NCI-H524 (cell line): ENCODE results near the gene YPEL3.

Experiments
- DNase-seq, 2 experiments: peaks; one replicate each; lab custom pipeline; 2025; lab: John Stamatoyannopoulos, UW

YPEL3 gene

DNA sequence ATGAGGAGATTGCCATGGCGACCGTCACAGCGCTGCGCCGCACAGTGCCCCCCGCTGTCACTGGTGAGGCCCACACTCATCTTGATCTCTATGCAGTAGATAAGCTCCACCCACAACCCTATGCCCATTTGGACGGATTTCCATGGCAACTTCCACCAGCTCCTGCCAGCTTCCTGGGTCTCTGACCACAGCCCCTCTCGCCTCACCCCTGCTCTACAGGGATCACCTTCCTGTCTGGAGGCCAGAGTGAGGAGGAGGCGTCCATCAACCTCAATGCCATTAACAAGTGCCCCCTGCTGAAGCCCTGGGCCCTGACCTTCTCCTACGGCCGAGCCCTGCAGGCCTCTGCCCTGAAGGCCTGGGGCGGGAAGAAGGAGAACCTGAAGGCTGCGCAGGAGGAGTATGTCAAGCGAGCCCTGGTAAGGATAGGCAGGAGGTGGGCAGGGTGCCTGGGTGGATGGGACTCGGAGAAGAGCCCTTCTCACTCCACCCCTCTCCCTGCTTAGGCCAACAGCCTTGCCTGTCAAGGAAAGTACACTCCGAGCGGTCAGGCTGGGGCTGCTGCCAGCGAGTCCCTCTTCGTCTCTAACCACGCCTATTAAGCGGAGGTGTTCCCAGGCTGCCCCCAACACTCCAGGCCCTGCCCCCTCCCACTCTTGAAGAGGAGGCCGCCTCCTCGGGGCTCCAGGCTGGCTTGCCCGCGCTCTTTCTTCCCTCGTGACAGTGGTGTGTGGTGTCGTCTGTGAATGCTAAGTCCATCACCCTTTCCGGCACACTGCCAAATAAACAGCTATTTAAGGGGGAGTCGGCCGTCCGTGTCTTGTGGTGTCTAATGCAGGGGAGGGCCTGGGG, 26.2 kb downstream of the YPEL3 start:
- no peak for DNase-seq

DNA sequence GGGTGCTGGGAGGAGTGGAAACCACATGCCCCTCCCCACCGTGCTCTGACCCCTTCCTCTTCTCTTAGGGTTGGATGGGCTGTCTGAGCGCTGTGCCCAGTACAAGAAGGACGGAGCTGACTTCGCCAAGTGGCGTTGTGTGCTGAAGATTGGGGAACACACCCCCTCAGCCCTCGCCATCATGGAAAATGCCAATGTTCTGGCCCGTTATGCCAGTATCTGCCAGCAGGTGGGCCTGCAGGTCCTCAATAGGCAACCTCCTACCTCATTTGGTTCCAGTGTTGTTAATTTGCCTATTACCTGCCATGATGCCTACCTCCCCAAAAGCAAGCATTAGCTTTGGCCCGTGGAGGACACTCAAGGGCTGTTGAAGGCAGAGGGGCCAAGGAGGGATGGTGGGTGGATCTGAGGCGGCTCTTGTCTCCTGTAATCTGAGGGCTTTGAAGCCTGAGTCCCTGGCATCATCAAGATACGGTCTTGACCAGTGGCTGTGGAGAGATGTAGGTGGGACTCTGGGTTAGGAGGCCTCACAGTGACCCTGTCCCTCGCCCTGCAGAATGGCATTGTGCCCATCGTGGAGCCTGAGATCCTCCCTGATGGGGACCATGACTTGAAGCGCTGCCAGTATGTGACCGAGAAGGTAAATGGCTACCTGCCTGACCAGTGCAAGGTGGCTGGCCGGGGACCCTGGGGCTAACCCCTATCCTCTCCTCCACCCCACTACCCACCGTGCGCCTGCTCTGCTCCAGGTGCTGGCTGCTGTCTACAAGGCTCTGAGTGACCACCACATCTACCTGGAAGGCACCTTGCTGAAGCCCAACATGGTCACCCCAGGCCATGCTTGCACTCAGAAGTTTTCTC, 27.0 kb downstream of the YPEL3 start:
- DNase-seq: peak in 1 of 2 experiments; percentile 35

DNA sequence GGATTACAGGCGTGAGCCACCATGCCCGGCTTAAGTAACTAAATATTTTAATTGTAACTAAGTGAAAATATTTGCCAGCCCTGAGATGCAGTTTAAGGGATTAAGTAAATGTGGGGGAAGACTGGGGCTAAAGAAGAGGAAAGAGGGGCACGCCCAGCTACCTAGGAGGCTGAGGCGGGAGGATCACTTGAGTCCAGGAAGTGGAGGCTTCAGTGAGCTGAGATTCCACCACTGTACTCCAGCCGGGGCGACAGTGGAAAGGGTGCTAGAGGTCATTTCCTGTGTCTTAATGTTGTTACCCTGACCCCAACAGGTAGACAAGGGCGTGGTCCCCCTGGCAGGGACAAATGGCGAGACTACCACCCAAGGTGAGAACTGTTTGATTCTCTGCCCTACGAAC, 27.7 kb downstream of the YPEL3 start:
- DNase-seq: no peak

DNA sequence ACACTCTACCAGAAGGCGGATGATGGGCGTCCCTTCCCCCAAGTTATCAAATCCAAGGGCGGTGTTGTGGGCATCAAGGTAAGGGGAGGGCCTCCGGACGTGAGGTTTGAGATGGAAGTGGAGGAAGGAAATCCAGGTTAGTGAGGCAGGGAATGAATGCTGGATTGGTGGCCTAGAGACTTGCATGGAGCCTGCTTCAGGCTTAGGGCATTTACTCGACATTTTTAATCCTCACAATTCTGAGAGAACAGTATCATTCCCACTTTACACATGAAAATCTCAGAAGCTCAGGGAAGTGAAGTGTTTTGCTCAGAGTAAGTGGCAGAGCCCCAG, 28.5 kb downstream of the YPEL3 start:
- no peak for DNase-seq

DNA sequence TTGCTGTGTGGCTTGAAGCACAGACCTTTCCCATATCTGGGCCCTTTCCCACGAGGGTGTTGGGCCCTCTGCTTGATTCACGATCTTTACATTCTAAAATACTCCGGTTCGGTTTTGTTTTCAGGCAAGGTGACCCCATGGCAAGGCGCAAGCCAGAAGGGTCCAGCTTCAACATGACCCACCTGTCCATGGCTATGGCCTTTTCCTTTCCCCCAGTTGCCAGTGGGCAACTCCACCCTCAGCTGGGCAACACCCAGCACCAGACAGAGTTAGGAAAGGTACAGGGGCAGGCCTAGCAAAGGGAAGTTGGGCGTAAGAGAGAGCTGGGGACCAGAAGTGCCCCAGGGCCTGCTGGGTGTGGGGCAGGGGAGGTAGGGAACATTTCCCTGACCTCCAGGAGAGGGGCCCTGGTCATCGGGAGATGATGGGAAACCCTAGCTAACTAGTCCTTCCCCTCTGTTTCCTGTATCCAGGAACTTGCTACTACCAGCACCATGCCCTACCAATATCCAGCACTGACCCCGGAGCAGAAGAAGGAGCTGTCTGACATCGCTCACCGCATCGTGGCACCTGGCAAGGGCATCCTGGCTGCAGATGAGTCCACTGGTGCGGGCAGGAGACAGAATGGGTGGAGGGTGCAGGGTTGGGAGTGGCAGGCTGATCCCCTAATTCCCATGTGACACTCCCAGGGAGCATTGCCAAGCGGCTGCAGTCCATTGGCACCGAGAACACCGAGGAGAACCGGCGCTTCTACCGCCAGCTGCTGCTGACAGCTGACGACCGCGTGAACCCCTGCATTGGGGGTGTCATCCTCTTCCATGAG, 29.0 kb downstream of the YPEL3 start:
- DNase-seq: no peak

DNA sequence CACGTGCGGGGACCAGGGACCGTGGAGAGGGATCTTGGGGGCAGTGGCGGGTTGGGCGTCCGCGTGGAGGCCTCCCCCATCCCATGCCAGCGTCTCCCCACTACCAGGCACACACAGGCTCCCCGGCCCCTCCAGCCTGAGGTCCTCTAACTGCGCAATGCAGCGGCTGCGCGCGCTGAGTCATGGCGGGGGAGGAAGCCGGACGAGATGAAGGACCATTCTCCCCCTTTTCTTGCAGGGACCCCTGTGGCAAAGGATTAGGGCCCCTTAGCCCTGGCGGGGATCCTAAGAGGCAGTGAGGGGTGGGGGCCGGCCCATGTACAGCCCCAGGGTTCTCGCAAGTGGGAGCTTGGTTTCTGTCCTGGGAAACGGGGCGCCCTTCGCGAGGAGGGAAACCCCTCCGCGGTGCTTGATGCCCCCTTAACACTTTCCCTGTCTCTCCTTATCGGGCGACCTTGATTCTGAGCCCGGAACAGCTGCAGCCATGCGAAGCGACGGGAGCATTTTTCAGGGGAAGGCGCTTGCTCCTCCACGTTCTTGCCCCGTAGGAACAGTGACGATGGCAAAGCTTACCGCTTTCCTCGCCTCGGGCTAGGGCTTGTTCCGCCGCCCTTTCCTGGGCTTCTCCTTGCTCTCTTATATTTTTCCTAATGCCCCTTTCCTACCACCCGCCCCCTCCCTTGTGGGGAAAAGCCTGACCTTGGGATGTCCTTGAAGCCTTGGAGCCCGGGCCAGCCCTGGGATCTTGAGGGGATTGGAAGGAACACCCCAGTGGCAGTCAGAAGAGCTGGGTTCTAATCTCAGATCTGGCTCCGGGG, 29.9 kb downstream of the YPEL3 start:
- no peak for DNase-seq

DNA sequence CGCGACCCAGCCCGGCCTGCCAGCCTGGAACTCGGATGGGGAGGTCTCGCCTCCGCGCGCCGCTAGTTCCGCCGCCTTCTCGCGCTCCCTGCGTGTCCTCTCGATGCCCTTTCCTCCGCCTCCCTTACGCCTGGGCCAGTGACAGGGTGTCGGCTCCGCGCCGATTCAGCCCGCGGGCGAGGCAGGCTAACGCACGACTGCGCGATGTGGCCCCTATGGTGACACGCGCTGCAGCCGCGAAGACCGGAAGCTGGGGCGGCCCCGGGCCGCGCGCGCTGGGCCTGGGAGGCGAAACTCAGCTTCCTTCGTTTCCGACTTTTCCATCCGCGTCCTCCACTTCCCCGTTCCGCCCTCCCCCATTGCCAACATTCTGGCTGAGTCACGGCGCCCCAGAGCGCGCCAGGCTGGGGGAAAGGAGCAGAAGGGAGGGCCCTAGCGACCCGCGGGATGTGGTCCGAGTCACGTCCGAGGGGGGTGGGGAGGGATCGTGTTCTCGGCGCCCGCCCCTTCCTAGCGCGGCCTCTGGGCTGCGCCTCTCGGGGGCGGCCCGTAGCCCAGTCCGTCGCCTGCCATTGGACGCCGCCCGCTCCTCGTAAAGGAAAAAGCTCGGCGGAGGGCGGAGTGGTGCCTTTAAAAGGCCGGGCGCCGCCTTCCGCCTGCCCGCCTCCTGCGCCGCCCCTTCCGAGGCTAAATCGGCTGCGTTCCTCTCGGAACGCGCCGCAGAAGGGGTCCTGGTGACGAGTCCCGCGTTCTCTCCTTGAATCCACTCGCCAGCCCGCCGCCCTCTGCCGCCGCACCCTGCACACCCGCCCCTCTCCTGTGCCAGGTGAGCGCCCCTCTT, 30.7 kb downstream of the YPEL3 start, which contains the start of gene ALDOA:
TSS of gene ALDOA (plus strand) at position 659 of the 841 bp plus-strand sequence. CDS start 1,138 bp downstream, outside the sequence.
- peak; percentile 90 to 98 for DNase-seq

DNA sequence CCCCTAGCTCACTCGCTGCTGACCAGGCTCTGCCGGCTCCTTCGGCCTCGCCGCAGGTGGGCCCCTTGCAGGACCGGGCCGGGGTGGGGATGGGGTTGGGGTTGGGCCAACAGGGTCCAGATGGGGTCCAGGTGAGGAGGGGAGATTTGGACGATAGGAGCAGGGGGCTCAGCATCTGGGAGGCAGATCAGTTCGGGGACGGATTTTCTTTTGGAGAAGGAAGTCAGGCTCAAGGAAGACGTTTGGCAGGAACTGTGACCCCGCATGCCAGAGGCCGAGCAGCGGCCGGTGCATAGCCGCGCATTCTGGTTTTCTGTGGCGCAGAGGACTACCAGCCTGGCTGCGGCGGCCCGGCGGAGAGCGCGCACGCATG, 31.3 kb downstream of the YPEL3 start:
- peak in 1 of 2 experiments; percentile 73 for DNase-seq

DNA sequence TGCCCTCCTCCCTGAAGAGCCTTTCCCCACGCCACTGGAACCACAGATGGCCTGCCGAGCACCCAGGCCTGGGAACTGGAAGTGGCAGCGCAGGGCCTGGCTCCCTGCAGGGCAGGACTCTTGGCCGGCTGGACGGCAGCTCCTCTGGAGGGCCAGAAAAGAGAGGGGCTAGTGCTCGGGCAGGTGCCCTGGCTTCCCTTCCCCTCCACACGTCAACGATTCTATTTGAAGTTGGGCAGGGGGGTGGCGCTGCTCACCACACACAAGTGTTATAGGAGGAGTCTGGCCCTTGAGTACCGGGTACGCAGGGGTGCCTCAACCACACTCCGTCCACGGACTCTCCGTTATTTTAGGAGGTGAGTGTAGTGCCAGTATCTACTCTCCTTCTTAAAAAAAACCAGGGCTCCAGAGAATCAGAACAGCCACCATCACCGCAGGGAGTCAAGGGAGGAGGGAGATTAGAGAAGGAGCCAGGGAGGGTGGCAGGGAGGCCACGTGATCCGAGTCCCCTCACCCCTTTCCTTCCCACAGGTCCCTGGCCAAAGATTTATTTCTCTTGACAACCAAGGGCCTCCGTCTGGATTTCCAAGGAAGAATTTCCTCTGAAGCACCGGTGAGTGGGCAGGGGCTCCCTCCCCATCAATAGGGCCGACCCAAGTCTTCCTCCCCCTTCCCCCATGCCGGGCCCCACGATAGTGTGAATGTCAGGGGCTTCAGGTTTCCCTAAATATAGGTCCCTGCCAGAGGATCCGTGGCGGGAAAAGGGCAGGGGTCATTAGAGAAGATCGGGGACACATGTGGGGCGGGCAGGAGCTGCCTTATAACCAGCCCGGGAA, 31.9 kb downstream of the YPEL3 start:
- DNase-seq: peak; percentile 62 to 91

DNA sequence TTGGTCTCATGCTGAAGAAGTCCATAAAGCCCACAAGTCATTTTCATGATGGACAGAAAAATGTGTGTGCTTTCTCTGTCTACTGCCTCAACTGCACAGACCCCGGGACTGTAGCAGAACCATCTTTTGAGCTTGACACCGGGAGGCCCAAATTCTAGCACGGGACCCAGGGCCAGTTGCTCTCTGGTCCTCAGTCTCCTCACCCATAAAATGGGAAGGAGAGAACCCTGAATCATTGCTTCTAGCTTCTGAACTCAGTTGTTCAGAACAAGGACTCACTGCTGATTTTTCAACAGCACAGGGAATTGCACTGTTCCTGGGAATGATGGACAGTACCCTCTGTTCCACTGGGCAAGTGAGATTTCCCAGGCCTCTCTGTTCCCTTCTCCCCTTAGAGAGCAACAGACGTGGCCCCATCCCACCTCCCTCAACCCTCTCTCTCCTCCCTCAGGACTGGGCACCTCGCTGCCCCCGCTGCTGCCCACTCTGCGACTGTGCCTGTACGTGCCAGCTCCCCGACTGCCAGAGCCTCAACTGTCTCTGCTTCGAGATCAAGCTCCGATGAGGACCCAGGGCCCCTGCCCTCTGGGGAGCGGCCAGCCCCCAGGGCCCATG, 32.6 kb downstream of the YPEL3 start:
- DNase-seq: no peak

DNA sequence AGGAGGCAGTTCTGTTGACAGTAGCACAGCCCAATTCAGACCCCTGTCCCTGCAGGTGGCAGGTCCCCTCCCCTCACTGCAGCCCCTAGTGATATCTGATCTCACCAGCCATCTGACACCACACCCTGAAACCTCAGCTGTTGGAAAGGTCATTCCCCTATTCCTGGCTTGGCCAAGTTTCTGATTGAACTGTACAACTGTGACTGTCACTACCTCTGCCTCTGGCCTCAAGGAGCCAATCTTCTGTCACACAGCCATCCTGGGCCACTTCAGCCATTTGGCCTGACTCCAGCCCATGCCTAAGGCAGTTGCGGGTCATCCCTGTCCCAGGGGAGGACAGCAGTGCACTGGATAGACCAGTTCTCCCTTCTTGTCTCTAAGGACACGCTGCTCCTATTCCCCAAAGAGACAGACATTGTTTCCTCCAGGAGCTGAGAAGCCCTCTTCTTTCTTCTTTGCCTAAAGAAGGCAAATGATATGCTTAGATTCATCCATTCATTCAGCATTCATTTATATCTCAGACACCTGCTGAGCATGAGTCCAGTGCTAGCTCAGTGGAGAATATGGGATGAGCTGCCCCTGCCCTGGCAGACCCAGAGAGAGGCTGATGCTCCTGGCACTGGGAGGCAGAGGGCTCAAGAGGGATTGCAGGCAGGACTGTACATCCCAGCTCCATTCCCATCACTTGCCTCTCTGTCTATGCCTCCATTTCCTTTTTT, 35.0 kb downstream of the YPEL3 start:
- peak; percentile 82 to 88 for DNase-seq

DNA sequence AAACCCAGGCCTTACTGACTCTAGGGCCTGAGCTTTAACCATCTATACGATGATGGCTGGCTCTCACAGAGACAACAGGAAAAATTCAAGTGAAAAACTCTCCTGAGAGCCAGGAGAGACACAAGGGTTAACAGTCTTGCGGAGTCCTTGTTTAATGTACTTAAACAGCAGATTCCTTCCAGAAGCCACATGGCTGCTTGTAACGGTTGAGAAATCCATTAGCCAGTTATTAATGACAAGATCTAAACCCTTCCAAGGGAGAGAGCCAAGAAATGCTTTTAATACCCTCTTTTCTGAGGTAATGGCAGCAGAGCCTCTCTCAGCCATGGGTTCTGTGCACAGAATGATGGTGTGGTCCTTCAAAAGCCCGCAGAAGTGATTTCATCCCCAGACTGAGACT, 35.7 kb downstream of the YPEL3 start:
- DNase-seq: peak; percentile 82 to 85

DNA sequence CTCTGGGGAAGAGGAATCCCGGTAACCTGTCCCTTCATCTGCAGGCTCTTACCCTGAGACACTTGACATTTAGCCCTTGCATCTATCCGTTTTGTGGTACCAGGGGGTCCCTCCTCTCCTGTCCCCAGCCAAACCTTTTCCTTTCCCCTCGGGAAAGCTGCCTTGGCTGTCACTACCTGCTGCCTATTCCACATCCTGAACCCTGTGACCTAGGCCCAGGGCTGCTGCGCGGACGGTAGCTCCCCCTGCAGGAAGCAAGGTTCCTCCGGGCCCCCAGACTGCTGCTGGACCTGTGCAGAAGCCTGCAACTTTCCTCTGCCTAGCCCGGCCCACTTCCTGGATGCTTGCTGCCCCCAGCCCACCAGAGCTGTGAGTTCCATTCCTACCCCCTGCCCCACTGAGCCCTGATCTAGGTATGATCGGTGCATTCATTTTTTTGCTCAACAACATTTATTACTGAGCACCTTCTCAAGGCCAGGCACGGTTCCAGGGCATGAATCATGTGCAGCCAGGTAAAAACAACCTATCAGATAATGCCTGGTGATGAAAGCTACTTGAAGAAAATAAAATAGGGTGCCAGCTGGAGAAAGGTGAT, 41.0 kb downstream of the YPEL3 start:
- peak in 1 of 2 experiments; percentile 54 for DNase-seq

DNA sequence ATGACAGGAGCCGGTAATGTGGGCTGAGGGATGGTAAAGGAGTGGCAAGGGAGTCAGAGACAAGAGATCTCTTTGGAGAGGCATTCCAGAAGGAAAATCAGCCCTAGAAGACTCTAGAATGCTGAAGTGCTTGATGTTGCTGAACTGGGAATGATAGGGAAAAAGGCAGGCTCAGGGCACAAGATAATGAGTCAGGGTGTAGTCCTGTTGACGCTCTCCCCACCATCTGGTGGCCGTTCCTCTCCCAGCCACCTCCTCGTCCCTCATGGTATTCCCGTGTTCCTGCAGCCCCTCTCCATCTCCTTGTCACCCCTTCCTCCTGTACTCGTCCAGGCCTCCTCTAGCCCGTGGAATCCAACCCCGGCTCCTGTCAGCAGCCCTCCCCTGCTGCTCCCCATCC, 41.6 kb downstream of the YPEL3 start:
- DNase-seq: peak; percentile 26 to 55

DNA sequence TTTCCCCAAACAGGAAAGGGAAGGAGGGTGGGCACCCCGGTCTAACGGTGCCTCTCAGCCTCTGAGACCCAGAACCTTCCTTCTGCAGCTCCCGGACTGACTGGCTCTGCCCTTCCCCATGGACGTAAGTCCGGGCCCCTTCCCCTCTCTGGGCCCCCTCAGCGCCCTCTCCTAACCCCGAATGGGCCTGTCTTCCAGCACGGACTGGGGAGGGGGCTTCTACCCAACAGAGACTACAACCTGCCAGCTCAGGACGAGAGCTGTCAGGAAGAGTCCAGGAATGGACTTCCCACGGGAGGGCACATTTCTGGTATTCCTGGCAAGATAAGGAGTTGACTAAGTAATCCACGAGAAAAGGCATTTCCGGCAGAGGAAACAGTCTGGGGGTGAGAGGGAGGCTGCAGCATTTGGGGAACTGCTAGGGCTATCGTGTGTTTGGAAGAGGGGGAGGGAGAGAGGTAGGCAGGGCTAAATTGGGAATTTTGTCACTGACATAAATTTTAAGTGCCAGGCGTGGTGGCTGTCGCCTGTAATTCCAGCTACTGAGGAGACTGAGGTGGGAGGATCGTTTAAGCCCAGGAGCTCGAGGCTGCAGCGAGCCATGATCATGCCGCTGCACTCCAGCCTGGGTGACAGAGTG, 42.5 kb downstream of the YPEL3 start:
- DNase-seq: no peak

DNA sequence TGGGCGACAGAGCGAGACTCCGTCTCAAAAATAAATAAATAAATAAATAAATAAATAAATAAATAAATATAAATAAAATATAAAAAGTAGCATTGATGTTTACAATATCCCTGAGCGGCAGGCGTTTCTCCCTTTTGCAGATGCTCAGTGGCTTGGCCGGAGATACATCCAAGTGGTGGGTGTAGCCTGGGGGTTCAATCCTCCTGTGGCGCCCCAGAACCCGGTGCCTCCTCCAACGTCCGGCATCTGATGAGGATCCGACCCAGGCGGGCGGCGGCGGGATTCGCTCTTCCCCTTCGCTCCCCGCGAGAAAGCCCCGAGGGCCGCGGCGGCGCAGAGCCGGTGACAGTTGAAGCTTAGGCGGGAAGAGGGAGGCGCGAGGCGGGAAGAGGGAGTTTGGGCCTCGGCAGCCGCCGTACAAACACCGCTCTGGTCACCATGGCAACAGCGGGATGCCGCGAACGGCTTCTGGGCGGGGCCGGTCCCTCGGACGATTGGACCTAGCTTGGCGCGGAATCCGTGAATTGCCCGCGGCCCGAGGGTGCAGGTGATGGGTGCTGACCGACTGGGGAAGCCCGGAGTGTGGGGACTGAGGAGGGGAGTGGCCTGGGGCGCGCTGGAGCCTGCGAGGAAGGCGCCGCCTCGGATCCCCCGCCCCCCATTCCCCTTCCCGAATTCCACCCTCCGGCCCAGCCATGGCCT, 43.2 kb downstream of the YPEL3 start:
- peak; percentile 83 to 93 for DNase-seq

DNA sequence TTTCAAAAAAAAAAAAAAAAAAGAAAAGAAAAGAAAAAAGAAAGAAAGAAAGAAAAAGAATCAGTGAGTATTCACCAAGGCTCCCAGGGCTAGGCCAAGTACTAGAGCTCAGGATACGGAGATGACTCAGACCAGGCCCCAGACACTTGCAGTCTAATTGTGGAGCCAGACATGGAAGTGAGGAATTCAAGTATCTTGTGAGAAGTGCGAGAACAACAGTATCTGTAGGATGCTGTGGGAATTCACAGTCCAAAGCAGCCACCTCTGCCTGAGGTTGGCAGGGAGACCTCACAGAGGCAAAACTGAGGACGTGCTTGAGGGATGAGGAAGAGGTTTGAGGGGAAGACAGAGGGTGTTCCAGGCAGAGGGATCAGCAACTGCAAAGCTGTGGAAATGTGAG, 44.5 kb downstream of the YPEL3 start:
- DNase-seq: no peak
